IMR-90 (cell line): Measurements from ENCODE around the gene PTCH1. TPM values are rescaled to one million over a fixed set of nuclear protein-coding genes. Genes with fewer than 3 reads are reported as not detected.

Experiments
- ATAC-seq: fragments of 200-7000 bp; cut with Tn5 transposase; 2 replicates; pipeline ENCODE4 v1.9.1; 2020; ENCODE audit warnings: low read depth, mild to moderate bottlenecking, moderate library complexity
- BruUV-seq: library from RNA; stranded (reverse); fragments of 400-500 nt; replicated peaks from 2 replicates; lab custom pipeline; 2021; lab: Mats Ljungman, UMichigan
- CTCF ChIA-PET: fragments of 300-600 bp; formaldehyde crosslinking; extraction: SDS; loops from one replicate; lab custom pipeline; 2021; ENCODE audit warnings: antibody characterized with exemption; lab: Yijun Ruan, JAX
- POLR2A ChIA-PET: fragments of 300-600 bp; sonication (Branson Sonifier 250); formaldehyde crosslinking; loops from one replicate; lab custom pipeline; 2022; ENCODE audit warnings: antibody characterized with exemption; ENCODE audit not compliant: unreplicated experiment; lab: Charles Lee
- DNase-seq: peaks from one replicate; pipeline ENCODE4 v3.0.0; 2013
- H2AFZ ChIP-seq: replicated peaks from 2 replicates; pipeline ENCODE3; 2013; ENCODE audit warnings: low read length, mild to moderate bottlenecking; ENCODE audit not compliant: poor library complexity
- H2AK5ac ChIP-seq: 2 replicates; pipeline ENCODE4 v1.6.1; 2013; ENCODE audit warnings: low read depth, low read length, inconsistent platforms
- H2AK9ac ChIP-seq: replicated peaks from 2 replicates; pipeline ENCODE3; 2013; ENCODE audit warnings: mild to moderate bottlenecking, low read depth, low read length, moderate library complexity; ENCODE audit not compliant: poor library complexity
- H2BK120ac ChIP-seq: 2 replicates; pipeline ENCODE4 v1.6.1; 2013; ENCODE audit warnings: low read depth, low read length, inconsistent platforms
- H2BK15ac ChIP-seq: 3 replicates; pipeline ENCODE4 v1.6.1; 2013; ENCODE audit warnings: low read depth, low read length, inconsistent platforms
- H2BK20ac ChIP-seq: 2 replicates; pipeline ENCODE4 v1.6.1; 2013; ENCODE audit warnings: low read depth, mild to moderate bottlenecking, inconsistent platforms, low read length, moderate library complexity
- H2BK5ac ChIP-seq: 2 replicates; pipeline ENCODE4 v1.6.1; 2013; ENCODE audit warnings: mild to moderate bottlenecking, low read depth, low read length, inconsistent platforms; ENCODE audit not compliant: poor library complexity, severe bottlenecking
- H3K14ac ChIP-seq: replicated peaks from 2 replicates; pipeline ENCODE4 v1.6.1; 2013; ENCODE audit warnings: low read depth, low read length, inconsistent platforms
- H3K18ac ChIP-seq: 2 replicates; pipeline ENCODE4 v1.6.1; 2013; ENCODE audit warnings: low read depth, low read length, control low read depth
- H3K23ac ChIP-seq: 2 replicates; pipeline ENCODE4 v1.6.1; 2013; ENCODE audit warnings: low read depth, low read length, inconsistent platforms
- H3K27ac ChIP-seq: 2 replicates; pipeline ENCODE4 v1.5.1; 2013; ENCODE audit warnings: mild to moderate bottlenecking, control low read depth, low read length; ENCODE audit not compliant: insufficient read depth
- H3K27me3 ChIP-seq: 2 replicates; pipeline ENCODE4 v1.6.1; 2013; ENCODE audit warnings: low read length; ENCODE audit not compliant: control insufficient read depth, insufficient read depth
- H3K36me3 ChIP-seq: 2 replicates; pipeline ENCODE4 v1.6.1; 2013; ENCODE audit warnings: low read length, mixed read lengths; ENCODE audit not compliant: control insufficient read depth, insufficient read depth
- H3K4ac ChIP-seq: 2 replicates; pipeline ENCODE4 v1.6.1; 2013; ENCODE audit warnings: low read depth, low read length, inconsistent platforms
- H3K4me1 ChIP-seq: 2 replicates; pipeline ENCODE4 v1.6.1; 2013; ENCODE audit warnings: low read length, mixed read lengths; ENCODE audit not compliant: control insufficient read depth, insufficient read depth
- H3K4me2 ChIP-seq: 2 replicates; pipeline ENCODE4 v1.6.1; 2013; ENCODE audit warnings: low read depth, mild to moderate bottlenecking, control low read depth, low read length, moderate library complexity
- H3K4me3 ChIP-seq: 2 replicates; pipeline ENCODE4 v1.5.1; 2013; ENCODE audit warnings: low read depth, mild to moderate bottlenecking, control low read depth, low read length, moderate library complexity; ENCODE audit not compliant: insufficient read depth
- H3K56ac ChIP-seq: 2 replicates; pipeline ENCODE4 v1.6.1; 2013; ENCODE audit warnings: low read length, inconsistent platforms; ENCODE audit not compliant: insufficient read depth; ENCODE audit errors: extremely low read depth
- H3K79me1 ChIP-seq, 2 experiments: 2 replicates each; pipeline ENCODE4 v1.6.1; 2013; ENCODE audit warnings: low read length in 2 of 2, inconsistent platforms in 1 of 2, low read depth in 1 of 2
- H3K9ac ChIP-seq: 2 replicates; pipeline ENCODE4 v1.6.1; 2013; ENCODE audit warnings: low read depth, low read length, control low read depth
- H3K9me1 ChIP-seq: 2 replicates; pipeline ENCODE4 v1.6.1; 2013; ENCODE audit warnings: low read length, inconsistent platforms; ENCODE audit not compliant: insufficient read depth
- H3K9me3 ChIP-seq: 2 replicates; pipeline ENCODE4 v1.6.1; 2013; ENCODE audit warnings: low read length; ENCODE audit not compliant: control insufficient read depth, insufficient read depth
- H4K20me1 ChIP-seq: 2 replicates; pipeline ENCODE4 v1.6.1; 2013; ENCODE audit warnings: low read length, inconsistent platforms; ENCODE audit not compliant: insufficient read depth
- H4K5ac ChIP-seq: 2 replicates; pipeline ENCODE4 v1.6.1; 2013; ENCODE audit warnings: mild to moderate bottlenecking, low read depth, low read length, control low read depth
- H4K8ac ChIP-seq, 2 experiments: 2 replicates each; pipeline ENCODE4 v1.6.1; 2013; ENCODE audit warnings: low read depth in 2 of 2, low read length in 2 of 2, control low read depth in 1 of 2, inconsistent platforms in 1 of 2
- H4K91ac ChIP-seq: 2 replicates; pipeline ENCODE4 v1.6.1; 2013; ENCODE audit warnings: low read depth, low read length, inconsistent platforms; ENCODE audit not compliant: insufficient read depth
- BHLHE40 ChIP-seq: fragments of 150-350 bp; IDR thresholded peaks from 2 replicates; pipeline ENCODE4 v1.6.1; 2016; ENCODE audit warnings: mild to moderate bottlenecking, low read depth, low read length
- CEBPB ChIP-seq: IDR thresholded peaks from 2 replicates; pipeline ENCODE4 v1.6.1; 2012; ENCODE audit warnings: low read depth, low read length, improper control_type of control experiment
- CHD1 ChIP-seq: IDR thresholded peaks from 2 replicates; pipeline ENCODE4 v1.6.1; 2012; ENCODE audit warnings: low read depth, low read length, improper control_type of control experiment
- FOS ChIP-seq: fragments of 150-350 bp; IDR thresholded peaks from 2 replicates; pipeline ENCODE4 v1.6.1; 2016; ENCODE audit warnings: low read depth, low read length
- MAFK ChIP-seq: IDR thresholded peaks from 2 replicates; pipeline ENCODE4 v1.6.1; 2012; ENCODE audit warnings: low read depth, low read length, improper control_type of control experiment
- MAZ ChIP-seq: IDR thresholded peaks from 2 replicates; pipeline ENCODE4 v1.6.1; 2012; ENCODE audit warnings: low read depth, mild to moderate bottlenecking, low read length, improper control_type of control experiment, moderate library complexity, borderline replicate concordance
- MXI1 ChIP-seq: IDR thresholded peaks from 2 replicates; pipeline ENCODE4 v1.6.1; 2012; ENCODE audit warnings: low read depth, mild to moderate bottlenecking, low read length, moderate library complexity, borderline replicate concordance
- NFE2L2 ChIP-seq: fragments of 150-350 bp; IDR thresholded peaks from 2 replicates; pipeline ENCODE4 v1.6.1; 2016; ENCODE audit warnings: low read depth, mild to moderate bottlenecking, low read length
- RCOR1 ChIP-seq: IDR thresholded peaks from 2 replicates; pipeline ENCODE4 v1.6.1; 2012; ENCODE audit warnings: mild to moderate bottlenecking, low read length, improper control_type of control experiment; ENCODE audit not compliant: insufficient replicate concordance
- SMC3 ChIP-seq: fragments of 150-350 bp; IDR thresholded peaks from 2 replicates; pipeline ENCODE4 v1.6.1; 2016; ENCODE audit warnings: low read depth, mild to moderate bottlenecking, antibody characterized with exemption, low read length, moderate library complexity
- WGBS, 2 experiments: methylation state at CpG; one replicate each; pipeline versions ENCODE4 v1.1.5 to v1.1.7; 2013; ENCODE audit warnings: missing lambda C conversion rate in 2 of 2; ENCODE audit not compliant: insufficient read length in 1 of 2; ENCODE audit errors: extremely low coverage in 2 of 2; 5-methylcytosine and 5-hydroxymethylcytosine counted together
- dilution Hi-C: fragments of 300-500 bp; cut with HindIII; formaldehyde crosslinking; loops from one replicate; pipeline ENCODE4 v1.14.3; 2018; ENCODE audit warnings: low sequenced_read_pairs; ENCODE audit not compliant: unreplicated experiment
- in situ Hi-C: fragments of 300-500 bp; cut with MboI; formaldehyde crosslinking; loops from 3 replicates; pipeline ENCODE4 v1.14.3; 2019; ENCODE audit warnings: low sequenced_read_pairs, inconsistent platforms, mixed read lengths
- intact Hi-C: fragments of 100-400 bp; cut with micrococcal nuclease; formaldehyde crosslinking; loops from 2 replicates; pipeline ENCODE4 v1.10.0; 2022
- polyA plus RNA-seq, 3 experiments: library from polyadenylated mRNA; depleted of rRNA; stranded (reverse); fragments of >200 nt; gene quantifications; 2 replicates each; pipeline ENCODE4 v1.2.3, GENCODE V29; 2012; ENCODE audit warnings: low replicate concordance in 1 of 3
- total RNA-seq: library from RNA; depleted of rRNA; stranded (reverse); fragments of >200 nt; gene quantifications from 2 replicates; pipeline ENCODE4 v1.2.3, GENCODE V29; 2012
- TF ChIP-seq, protein P1 (sequence below): conservative IDR thresholded peaks from 2 replicates; pipeline ENCODE4 v1.5.1; 2012; ENCODE audit warnings: mild to moderate bottlenecking, low read depth, low read length, improper control_type of control experiment
- TF ChIP-seq, protein P2 (sequence below): fragments of 150-350 bp; IDR thresholded peaks from 2 replicates; pipeline ENCODE4 v1.6.1; 2016; ENCODE audit warnings: low read depth, mild to moderate bottlenecking, low read length, moderate library complexity, borderline replicate concordance
- TF ChIP-seq, protein P3 (sequence below): fragments of 150-350 bp; IDR thresholded peaks from 2 replicates; pipeline ENCODE4 v1.6.1; 2017; ENCODE audit warnings: mild to moderate bottlenecking, antibody characterized with exemption, low read length, low read depth

PTCH1 gene
- total and polyA plus RNA-seq, 2 of the 4 experiments (the other 2 are of a cell fraction) = 4.1 to 5.0 TPM

DNA sequence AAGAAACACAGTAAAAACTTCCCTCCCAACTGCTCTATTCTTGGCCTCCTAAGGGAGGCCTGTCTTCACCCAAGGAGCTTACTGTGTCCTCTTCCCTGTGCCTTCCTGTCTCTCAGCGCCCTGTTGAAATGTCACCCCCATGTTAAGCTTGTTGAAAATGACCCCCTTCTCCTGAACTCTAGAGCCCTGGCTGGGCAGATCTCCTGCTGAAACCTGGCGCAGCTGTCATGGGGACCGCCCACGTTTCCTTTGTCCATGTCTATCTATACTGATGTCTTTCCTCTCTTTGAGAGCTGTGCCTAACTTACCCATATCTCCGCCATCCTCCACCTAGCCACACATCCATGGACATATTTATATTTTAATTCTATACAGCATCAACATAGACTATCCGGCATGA, 33.3 kb downstream of the PTCH1 start:
- DNase-seq = no peak
- no peak overlapping the region for H3K23ac ChIP-seq
- H3K4me3 ChIP-seq = no peak overlapping the region
- intact Hi-C loops = no loop called here
- H4K20me1 ChIP-seq = peaks cover 22% of the 10 kb centered on the region
- ChIA-PET CTCF (no interaction called here), POLR2A (no interaction called here)
- no TSS peak for BruUV-seq
- no peak overlapping the region for H3K18ac ChIP-seq
- no peak for TF ChIP-seq CHD1
- TF ChIP-seq MXI1 = no peak
- no peak for TF ChIP-seq BHLHE40
- no peak for TF ChIP-seq FOS
- TF ChIP-seq, protein P1, sequence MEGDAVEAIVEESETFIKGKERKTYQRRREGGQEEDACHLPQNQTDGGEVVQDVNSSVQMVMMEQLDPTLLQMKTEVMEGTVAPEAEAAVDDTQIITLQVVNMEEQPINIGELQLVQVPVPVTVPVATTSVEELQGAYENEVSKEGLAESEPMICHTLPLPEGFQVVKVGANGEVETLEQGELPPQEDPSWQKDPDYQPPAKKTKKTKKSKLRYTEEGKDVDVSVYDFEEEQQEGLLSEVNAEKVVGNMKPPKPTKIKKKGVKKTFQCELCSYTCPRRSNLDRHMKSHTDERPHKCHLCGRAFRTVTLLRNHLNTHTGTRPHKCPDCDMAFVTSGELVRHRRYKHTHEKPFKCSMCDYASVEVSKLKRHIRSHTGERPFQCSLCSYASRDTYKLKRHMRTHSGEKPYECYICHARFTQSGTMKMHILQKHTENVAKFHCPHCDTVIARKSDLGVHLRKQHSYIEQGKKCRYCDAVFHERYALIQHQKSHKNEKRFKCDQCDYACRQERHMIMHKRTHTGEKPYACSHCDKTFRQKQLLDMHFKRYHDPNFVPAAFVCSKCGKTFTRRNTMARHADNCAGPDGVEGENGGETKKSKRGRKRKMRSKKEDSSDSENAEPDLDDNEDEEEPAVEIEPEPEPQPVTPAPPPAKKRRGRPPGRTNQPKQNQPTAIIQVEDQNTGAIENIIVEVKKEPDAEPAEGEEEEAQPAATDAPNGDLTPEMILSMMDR = no peak
- no peak for TF ChIP-seq NFE2L2
- TF ChIP-seq RCOR1 = no peak
- TF ChIP-seq, protein P2, sequence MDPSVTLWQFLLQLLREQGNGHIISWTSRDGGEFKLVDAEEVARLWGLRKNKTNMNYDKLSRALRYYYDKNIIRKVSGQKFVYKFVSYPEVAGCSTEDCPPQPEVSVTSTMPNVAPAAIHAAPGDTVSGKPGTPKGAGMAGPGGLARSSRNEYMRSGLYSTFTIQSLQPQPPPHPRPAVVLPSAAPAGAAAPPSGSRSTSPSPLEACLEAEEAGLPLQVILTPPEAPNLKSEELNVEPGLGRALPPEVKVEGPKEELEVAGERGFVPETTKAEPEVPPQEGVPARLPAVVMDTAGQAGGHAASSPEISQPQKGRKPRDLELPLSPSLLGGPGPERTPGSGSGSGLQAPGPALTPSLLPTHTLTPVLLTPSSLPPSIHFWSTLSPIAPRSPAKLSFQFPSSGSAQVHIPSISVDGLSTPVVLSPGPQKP = no peak
- no peak for TF ChIP-seq MAFK
- TF ChIP-seq MAZ = no peak
- no peak for TF ChIP-seq CEBPB
- no peak for TF ChIP-seq SMC3
- TF ChIP-seq, protein P3, sequence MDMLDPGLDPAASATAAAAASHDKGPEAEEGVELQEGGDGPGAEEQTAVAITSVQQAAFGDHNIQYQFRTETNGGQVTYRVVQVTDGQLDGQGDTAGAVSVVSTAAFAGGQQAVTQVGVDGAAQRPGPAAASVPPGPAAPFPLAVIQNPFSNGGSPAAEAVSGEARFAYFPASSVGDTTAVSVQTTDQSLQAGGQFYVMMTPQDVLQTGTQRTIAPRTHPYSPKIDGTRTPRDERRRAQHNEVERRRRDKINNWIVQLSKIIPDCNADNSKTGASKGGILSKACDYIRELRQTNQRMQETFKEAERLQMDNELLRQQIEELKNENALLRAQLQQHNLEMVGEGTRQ = no peak
- no peak overlapping the region for H3K56ac ChIP-seq
- dilution Hi-C loops = no loop called here
- H2AK9ac ChIP-seq = no peak overlapping the region
- no peak overlapping the region for H3K14ac ChIP-seq
- H3K36me3 ChIP-seq = peaks cover 17% of the 10 kb centered on the region
- no peak overlapping the region for H2BK15ac ChIP-seq
- no peak overlapping the region for H2AK5ac ChIP-seq
- H3K4ac ChIP-seq = no peak overlapping the region
- peaks cover 3% of the 10 kb centered on the region; the same call in 1 of the 2 replicates for H3K4me1 ChIP-seq
- no peak overlapping the region for H4K8ac ChIP-seq
- in situ Hi-C loops = no loop called here
- 96% methylated on average over 4 of the region's 6 CpGs; no CpG with 5 or more reads in 1 of the 2 experiments for WGBS, 2 experiments
- no peak overlapping the region for H2BK20ac ChIP-seq
- no peak for ATAC-seq
- no peaks in the 10 kb centered on the region for H3K9me3 ChIP-seq
- H3K27me3 ChIP-seq = no peaks in the 10 kb centered on the region
- H2BK5ac ChIP-seq = no peak overlapping the region
- H3K4me2 ChIP-seq = no peak overlapping the region
- H3K9ac ChIP-seq = no peak overlapping the region
- H3K9me1 ChIP-seq = peaks cover 13% of the 10 kb centered on the region
- H2AFZ ChIP-seq = no peak overlapping the region
- no peak overlapping the region for H4K91ac ChIP-seq
- H3K79me1 ChIP-seq = peaks cover 4 to 32% of the 10 kb centered on the region in 2 experiments; a peak in 3 of 4 replicates
- no peak overlapping the region for H4K5ac ChIP-seq
- H3K27ac ChIP-seq = no peak overlapping the region
- H2BK120ac ChIP-seq = no peak overlapping the region
